Measurements from ENCODE around the gene THRA. TPM values are rescaled to one million over a fixed set of nuclear protein-coding genes. Genes with fewer than 3 reads are reported as not detected.
A peak's percentile ranks its signal among the peaks of the same experiment; 100 is the strongest.

The THRA gene
- total and polyA plus RNA-seq, 9 of the 15 experiments (the other 6 are each of a cell fraction or from before 2014, with no cell fraction given): 0.34 to 23.4 (median 12.7) TPM

DNA sequence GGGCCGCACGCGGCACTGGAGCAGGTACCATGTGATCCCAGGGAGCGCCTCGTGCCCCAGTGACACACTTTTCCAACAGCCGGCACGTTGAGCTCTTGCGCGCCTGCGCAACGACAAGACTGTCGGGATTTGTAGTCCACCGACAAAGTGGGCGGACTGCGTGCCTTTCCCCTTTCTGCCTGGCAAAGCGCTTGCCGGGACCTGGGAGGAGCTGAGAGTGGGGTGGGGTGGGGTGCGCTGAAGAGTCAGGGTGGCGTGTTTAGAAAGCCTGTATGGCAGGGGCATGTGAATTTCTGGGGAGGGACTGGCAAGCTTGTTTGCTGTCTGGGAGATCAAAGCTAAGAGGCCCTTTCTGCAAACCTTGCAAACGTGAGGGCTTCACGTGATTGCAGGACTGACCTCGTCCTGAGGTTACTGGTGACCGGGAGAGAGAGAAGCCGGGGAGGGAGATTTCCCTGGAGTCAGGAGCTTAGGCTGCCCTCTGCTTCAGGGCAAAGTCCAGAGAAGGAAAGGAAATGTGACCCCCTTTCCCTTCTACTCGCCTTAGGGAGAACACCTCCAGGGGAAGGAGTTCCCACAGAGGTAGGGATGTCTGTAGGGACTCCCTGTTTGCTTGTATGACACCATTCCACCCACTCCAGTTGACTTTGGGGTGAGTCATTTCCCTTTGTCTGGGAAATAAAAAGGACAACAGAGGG lies 38.1 kb downstream of the THRA start (continued):
- TF ChIP-seq TSC22D4 (tag; IDR thresholded peaks at IDR 0.05): no peak
- TF ChIP-seq ZNF263 (CRISPR knock-in tag; IDR thresholded peaks at IDR 0.05; ENCODE audit: borderline replicate concordance): peak; percentile 68; the same call in 1 of the 2 replicates
- TF ChIP-seq, protein P1, sequence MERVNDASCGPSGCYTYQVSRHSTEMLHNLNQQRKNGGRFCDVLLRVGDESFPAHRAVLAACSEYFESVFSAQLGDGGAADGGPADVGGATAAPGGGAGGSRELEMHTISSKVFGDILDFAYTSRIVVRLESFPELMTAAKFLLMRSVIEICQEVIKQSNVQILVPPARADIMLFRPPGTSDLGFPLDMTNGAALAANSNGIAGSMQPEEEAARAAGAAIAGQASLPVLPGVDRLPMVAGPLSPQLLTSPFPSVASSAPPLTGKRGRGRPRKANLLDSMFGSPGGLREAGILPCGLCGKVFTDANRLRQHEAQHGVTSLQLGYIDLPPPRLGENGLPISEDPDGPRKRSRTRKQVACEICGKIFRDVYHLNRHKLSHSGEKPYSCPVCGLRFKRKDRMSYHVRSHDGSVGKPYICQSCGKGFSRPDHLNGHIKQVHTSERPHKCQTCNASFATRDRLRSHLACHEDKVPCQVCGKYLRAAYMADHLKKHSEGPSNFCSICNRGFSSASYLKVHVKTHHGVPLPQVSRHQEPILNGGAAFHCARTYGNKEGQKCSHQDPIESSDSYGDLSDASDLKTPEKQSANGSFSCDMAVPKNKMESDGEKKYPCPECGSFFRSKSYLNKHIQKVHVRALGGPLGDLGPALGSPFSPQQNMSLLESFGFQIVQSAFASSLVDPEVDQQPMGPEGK (CRISPR knock-in tag; IDR thresholded peaks at IDR 0.05; ENCODE audit: borderline replicate concordance): no peak
- no peak for TF ChIP-seq CBFA2T3 (IDR thresholded peaks at IDR 0.05)
- TF ChIP-seq, protein P2, sequence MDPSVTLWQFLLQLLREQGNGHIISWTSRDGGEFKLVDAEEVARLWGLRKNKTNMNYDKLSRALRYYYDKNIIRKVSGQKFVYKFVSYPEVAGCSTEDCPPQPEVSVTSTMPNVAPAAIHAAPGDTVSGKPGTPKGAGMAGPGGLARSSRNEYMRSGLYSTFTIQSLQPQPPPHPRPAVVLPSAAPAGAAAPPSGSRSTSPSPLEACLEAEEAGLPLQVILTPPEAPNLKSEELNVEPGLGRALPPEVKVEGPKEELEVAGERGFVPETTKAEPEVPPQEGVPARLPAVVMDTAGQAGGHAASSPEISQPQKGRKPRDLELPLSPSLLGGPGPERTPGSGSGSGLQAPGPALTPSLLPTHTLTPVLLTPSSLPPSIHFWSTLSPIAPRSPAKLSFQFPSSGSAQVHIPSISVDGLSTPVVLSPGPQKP (CRISPR knock-in tag; IDR thresholded peaks at IDR 0.05): no peak
- TF ChIP-seq MTF1 (CRISPR knock-in tag; IDR thresholded peaks at IDR 0.05; ENCODE audit: borderline replicate concordance): no peak
- TF ChIP-seq MED1 (CRISPR knock-in tag; IDR thresholded peaks at IDR 0.05; ENCODE audit: borderline replicate concordance): no peak
- no peak for TF ChIP-seq ZNF75A (CRISPR knock-in tag; IDR thresholded peaks at IDR 0.05)
- peak; percentile 86; the same call in 1 of the 2 replicates for TF ChIP-seq ATF6 (CRISPR knock-in tag; IDR thresholded peaks at IDR 0.05)
- TF ChIP-seq ZFX (CRISPR knock-in tag; IDR thresholded peaks at IDR 0.05): no peak; the same call in 1 of the 2 replicates
- no peak for TF ChIP-seq CEBPG (CRISPR knock-in tag; IDR thresholded peaks at IDR 0.05)
- TF ChIP-seq CEBPG (tag; conservative IDR thresholded peaks at IDR 0.05 in 1 of 2, IDR thresholded peaks at IDR 0.05 in 1 of 2): no peak
- no peak for TF ChIP-seq ZNF583 (CRISPR knock-in tag; IDR thresholded peaks at IDR 0.05)
- peak; percentile 75 for TF ChIP-seq SOX6 (IDR thresholded peaks at IDR 0.05)
- no peak for TF ChIP-seq RBM15 (IDR thresholded peaks at IDR 0.05; ENCODE audit: insufficient read depth, low read length)
- TF ChIP-seq MEF2A (IDR thresholded peaks at IDR 0.05; ENCODE audit: control insufficient read depth, low read depth, low read length): no peak
- peak; percentile 31; the same call in 1 of the 2 replicates for TF ChIP-seq NCOA1 (IDR thresholded peaks at IDR 0.05; ENCODE audit: low read depth)
- TF ChIP-seq KLF10 (CRISPR knock-in tag; IDR thresholded peaks at IDR 0.05): no peak
- no peak for TF ChIP-seq ZBTB1 (CRISPR knock-in tag; IDR thresholded peaks at IDR 0.05; ENCODE audit: borderline replicate concordance, low read depth)
- peak; percentile 80 for TF ChIP-seq MXD1 (CRISPR knock-in tag; IDR thresholded peaks at IDR 0.05; ENCODE audit: borderline replicate concordance, poor library complexity, severe bottlenecking)
- TF ChIP-seq CAMTA2 (CRISPR knock-in tag; conservative IDR thresholded peaks at IDR 0.05): no peak
- TF ChIP-seq ZNF778 (CRISPR knock-in tag; IDR thresholded peaks at IDR 0.05): no peak

Data from K562 (cell line).